ENCODE measurements around the gene SVEP1. TPM values are rescaled to one million over a fixed set of nuclear protein-coding genes. Genes with fewer than 3 reads are reported as not detected.

The SVEP1 gene
- total and polyA plus RNA-seq, 2 of the 13 experiments (the other 11 are each of a cell fraction or from before 2014, with no cell fraction given): not detected

- in situ Hi-C loops (cut with HindIII; ENCODE audit: extremely low pct_ligation_motif_present, low pct_unique_long_range_greater_than_20kb): no loop called here
- Histone ChIP-seq H3K4me1 (ENCODE audit: insufficient read depth, low read length) (no peaks in the 10 kb centered on the region), H3K9ac (ENCODE audit: insufficient read depth, low read depth, low read length) (no peak overlapping the region), H4K20me1 (ENCODE audit: insufficient read depth, low read length) (no peaks in the 10 kb centered on the region), H3K36me3 (replicated peaks in 1 of 2; ENCODE audit: control insufficient read depth in 1 of 2, insufficient read depth in 2 of 2, low read length in 2 of 2) (no peaks in the 10 kb centered on the region), H3K4me3 (replicated peaks in 1 of 3; ENCODE audit: insufficient read depth in 1 of 3, low read depth in 2 of 3, low read length in 3 of 3) (no peak overlapping the region), H3K4me2 (ENCODE audit: low read depth, low read length) (no peak overlapping the region), H2AFZ (ENCODE audit: low read length) (no peak overlapping the region), H3K27me3 (ENCODE audit: control insufficient read depth in 1 of 2, insufficient read depth in 2 of 2, low read length in 2 of 2) (no peaks in the 10 kb centered on the region), H3K27ac (ENCODE audit: extremely low read length, insufficient read depth, low read length) (no peak overlapping the region), H3K9me3 (ENCODE audit: low read length) (no peaks in the 10 kb centered on the region), H3K79me2 (ENCODE audit: insufficient read depth, low read length) (no peaks in the 10 kb centered on the region)
- DNase-seq (ENCODE audit: low spot score): no peak
- TF ChIP-seq PHB2 (IDR thresholded peaks at IDR 0.05; ENCODE audit: partially characterized antibody): no peak
- TF ChIP-seq ZBTB4 (CRISPR knock-in tag; IDR thresholded peaks at IDR 0.05; ENCODE audit: borderline replicate concordance): no peak
- TF ChIP-seq ZNF713 (CRISPR knock-in tag; IDR thresholded peaks at IDR 0.05): no peak
- TF ChIP-seq TARDBP (CRISPR knock-in tag; IDR thresholded peaks at IDR 0.05): no peak
- no peak for TF ChIP-seq HNF4A (CRISPR knock-in tag; IDR thresholded peaks at IDR 0.05)
- TF ChIP-seq, protein P1, sequence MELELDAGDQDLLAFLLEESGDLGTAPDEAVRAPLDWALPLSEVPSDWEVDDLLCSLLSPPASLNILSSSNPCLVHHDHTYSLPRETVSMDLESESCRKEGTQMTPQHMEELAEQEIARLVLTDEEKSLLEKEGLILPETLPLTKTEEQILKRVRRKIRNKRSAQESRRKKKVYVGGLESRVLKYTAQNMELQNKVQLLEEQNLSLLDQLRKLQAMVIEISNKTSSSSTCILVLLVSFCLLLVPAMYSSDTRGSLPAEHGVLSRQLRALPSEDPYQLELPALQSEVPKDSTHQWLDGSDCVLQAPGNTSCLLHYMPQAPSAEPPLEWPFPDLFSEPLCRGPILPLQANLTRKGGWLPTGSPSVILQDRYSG (CRISPR knock-in tag; IDR thresholded peaks at IDR 0.05): no peak
- TF ChIP-seq FLYWCH1 (CRISPR knock-in tag; IDR thresholded peaks at IDR 0.05): no peak
- TF ChIP-seq, protein P2, sequence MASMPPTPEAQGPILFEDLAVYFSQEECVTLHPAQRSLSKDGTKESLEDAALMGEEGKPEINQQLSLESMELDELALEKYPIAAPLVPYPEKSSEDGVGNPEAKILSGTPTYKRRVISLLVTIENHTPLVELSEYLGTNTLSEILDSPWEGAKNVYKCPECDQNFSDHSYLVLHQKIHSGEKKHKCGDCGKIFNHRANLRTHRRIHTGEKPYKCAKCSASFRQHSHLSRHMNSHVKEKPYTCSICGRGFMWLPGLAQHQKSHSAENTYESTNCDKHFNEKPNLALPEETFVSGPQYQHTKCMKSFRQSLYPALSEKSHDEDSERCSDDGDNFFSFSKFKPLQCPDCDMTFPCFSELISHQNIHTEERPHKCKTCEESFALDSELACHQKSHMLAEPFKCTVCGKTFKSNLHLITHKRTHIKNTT (CRISPR knock-in tag; IDR thresholded peaks at IDR 0.05): no peak
- ChIA-PET POLR2A (no interaction called here), CTCF (ENCODE audit: low intra/inter-chr PET ratio, low total read pairs) (no interaction called here)
- WGBS (ENCODE audit: low lambda C conversion rate): 31% methylated on average over 3 of the region's 3 CpGs
- ATAC-seq: no peak
- intact Hi-C loops (cut with micrococcal nuclease; ENCODE audit: unreplicated experiment): no loop called here
- FAIRE-seq: no peak
- no TSS peak for BruUV-seq (replicated peaks)
These were observed 258.7 kb downstream of the SVEP1 start for GRCh38 chr9:110320651-110321445.

Measured in HepG2 (cell line).